Astrocyte (in vitro differentiated cells and primary cell): Measurements from ENCODE around the gene BAHD1.

Source experiments
- EZH2 ChIP-seq: IDR thresholded peaks from 2 replicates; pipeline ENCODE4 v1.6.1; 2012; ENCODE audit warnings: mild to moderate bottlenecking, low read length, inconsistent platforms; ENCODE audit not compliant: insufficient read depth
- TF ChIP-seq, protein P1 (sequence below): IDR thresholded peaks from 2 replicates; pipeline ENCODE4 v1.5.1; 2011; ENCODE audit warnings: low read depth, mild to moderate bottlenecking, inconsistent platforms, low read length, moderate library complexity; ENCODE audit not compliant: insufficient read depth

DNA sequence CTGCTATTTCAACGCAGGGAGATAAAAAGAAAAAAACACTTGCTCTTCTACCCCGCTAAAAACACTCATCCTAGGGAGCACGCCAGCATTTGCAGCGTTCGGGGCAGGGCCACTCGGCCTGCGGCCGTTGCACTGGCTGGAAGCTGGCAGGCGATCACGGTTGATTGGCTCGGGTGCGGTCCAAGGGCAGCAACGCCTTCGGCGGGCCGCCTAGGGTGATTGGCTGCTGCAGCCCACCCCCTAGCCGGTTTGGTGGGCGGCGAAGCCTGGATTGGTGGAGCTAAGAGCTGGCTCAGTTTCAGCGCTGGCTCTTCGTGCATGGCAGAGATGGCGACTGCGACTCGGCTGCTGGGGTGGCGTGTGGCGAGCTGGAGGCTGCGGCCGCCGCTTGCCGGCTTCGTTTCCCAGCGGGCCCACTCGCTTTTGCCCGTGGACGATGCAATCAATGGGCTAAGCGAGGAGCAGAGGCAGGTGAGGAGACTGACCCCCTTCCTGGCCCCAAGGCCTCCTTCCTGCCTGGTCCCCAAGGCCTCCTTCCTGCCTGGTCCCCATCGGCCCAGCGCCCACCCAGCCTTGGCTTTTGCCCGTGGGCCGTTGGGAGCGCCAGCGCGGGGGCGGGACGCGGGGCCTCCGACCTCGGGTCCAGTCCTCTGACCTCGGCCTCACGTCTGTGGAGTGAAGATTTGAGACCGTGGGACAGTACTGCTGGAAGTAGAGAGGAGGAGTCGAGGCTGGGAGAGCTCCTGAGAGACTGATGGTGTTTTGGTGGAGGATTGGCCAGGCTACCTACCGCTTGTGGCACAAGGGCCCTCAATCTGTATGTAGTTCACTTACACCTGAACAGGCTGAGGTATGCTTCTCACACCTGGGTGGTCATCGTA is 35.0 kb upstream of the BAHD1 start, which contains the start of gene IVD:
- TF ChIP-seq, protein P1, sequence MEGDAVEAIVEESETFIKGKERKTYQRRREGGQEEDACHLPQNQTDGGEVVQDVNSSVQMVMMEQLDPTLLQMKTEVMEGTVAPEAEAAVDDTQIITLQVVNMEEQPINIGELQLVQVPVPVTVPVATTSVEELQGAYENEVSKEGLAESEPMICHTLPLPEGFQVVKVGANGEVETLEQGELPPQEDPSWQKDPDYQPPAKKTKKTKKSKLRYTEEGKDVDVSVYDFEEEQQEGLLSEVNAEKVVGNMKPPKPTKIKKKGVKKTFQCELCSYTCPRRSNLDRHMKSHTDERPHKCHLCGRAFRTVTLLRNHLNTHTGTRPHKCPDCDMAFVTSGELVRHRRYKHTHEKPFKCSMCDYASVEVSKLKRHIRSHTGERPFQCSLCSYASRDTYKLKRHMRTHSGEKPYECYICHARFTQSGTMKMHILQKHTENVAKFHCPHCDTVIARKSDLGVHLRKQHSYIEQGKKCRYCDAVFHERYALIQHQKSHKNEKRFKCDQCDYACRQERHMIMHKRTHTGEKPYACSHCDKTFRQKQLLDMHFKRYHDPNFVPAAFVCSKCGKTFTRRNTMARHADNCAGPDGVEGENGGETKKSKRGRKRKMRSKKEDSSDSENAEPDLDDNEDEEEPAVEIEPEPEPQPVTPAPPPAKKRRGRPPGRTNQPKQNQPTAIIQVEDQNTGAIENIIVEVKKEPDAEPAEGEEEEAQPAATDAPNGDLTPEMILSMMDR: no peak
- no peak for TF ChIP-seq EZH2
